Measurements from ENCODE around the gene DPP7.
A peak's percentile ranks its signal among the peaks of the same experiment; 100 is the strongest.

The DPP7 gene

GRCh38 chr9:137160054-137160425 is 45.5 kb upstream of the DPP7 start:
- DNase-seq (ENCODE audit: insufficient read length, low spot score) = no peak
- TF ChIP-seq CTCF (IDR thresholded peaks at IDR 0.05; ENCODE audit: insufficient read depth, missing control alignments) = no peak
- no peak for FAIRE-seq

GRCh38 chr9:137159105-137160053 is 44.8 kb upstream of the DPP7 start:
- FAIRE-seq (no peak), DNase-seq (ENCODE audit: insufficient read length, low spot score) (no peak)
- no peak for TF ChIP-seq CTCF (IDR thresholded peaks at IDR 0.05; ENCODE audit: insufficient read depth, missing control alignments)

GRCh38 chr9:137158625-137159024 is 44.1 kb upstream of the DPP7 start:
- TF ChIP-seq CTCF (IDR thresholded peaks at IDR 0.05; ENCODE audit: insufficient read depth, missing control alignments) = no peak
- no peak for DNase-seq (ENCODE audit: insufficient read length, low spot score)

GRCh38 chr9:137157618-137158415 is 43.3 kb upstream of the DPP7 start:
- FAIRE-seq (no peak), DNase-seq (ENCODE audit: insufficient read length, low spot score) (no peak)
- TF ChIP-seq CTCF (IDR thresholded peaks at IDR 0.05; ENCODE audit: insufficient read depth, missing control alignments) = no peak

More at GRCh38 chr9:137158625-137159024, 44.1 kb upstream of the DPP7 start:
- FAIRE-seq = no peak

- no peak for TF ChIP-seq CTCF (IDR thresholded peaks at IDR 0.05; ENCODE audit: insufficient read depth, missing control alignments)
- DNase-seq (ENCODE audit: insufficient read length, low spot score) (no peak), FAIRE-seq (no peak)
Observed at GRCh38 chr9:137156567-137157375, 42.2 kb upstream of the DPP7 start.

GRCh38 chr9:137152844-137153405 is 38.4 kb upstream of the DPP7 start:
- no peak for TF ChIP-seq CTCF (IDR thresholded peaks at IDR 0.05; ENCODE audit: insufficient read depth, missing control alignments)
- FAIRE-seq = peak; percentile 53
- no peak for DNase-seq (ENCODE audit: insufficient read length, low spot score)
